Stimulated activated naive CD8-positive, alpha-beta T cell treated with anti-CD3 and anti-CD28 coated beads, Interleukin-15, Interleukin-2, amounts not matched to agents 100 ng/mL and 50 ng/mL, for 24 hours (primary cell): ENCODE data around the gene PEX6.
"Not testable (repeated sequence)": the region's sequence is repeated elsewhere in the genome, so short reads cannot be mapped to it uniquely, and the experiment has no call there.

Source experiments
- H3K27ac Mint-ChIP-seq: one replicate; pipeline ENCODE4 v1.8.0; 2021; ENCODE audit warnings: mild to moderate bottlenecking, mixed read lengths
- H3K27me3 Mint-ChIP-seq: one replicate; pipeline ENCODE4 v1.8.0; 2021; ENCODE audit warnings: mixed read lengths
- H3K36me3 Mint-ChIP-seq: one replicate; pipeline ENCODE4 v1.8.0; 2021; ENCODE audit warnings: low read depth, mixed read lengths
- H3K4me1 Mint-ChIP-seq: one replicate; pipeline ENCODE4 v1.8.0; 2021; ENCODE audit warnings: low read depth, mixed read lengths
- H3K4me3 Mint-ChIP-seq: one replicate; pipeline ENCODE4 v1.8.0; 2021; ENCODE audit warnings: mild to moderate bottlenecking, mixed read lengths
- H3K9me3 Mint-ChIP-seq: one replicate; pipeline ENCODE4 v1.8.0; 2021; ENCODE audit warnings: mixed read lengths

Gene PEX6

DNA sequence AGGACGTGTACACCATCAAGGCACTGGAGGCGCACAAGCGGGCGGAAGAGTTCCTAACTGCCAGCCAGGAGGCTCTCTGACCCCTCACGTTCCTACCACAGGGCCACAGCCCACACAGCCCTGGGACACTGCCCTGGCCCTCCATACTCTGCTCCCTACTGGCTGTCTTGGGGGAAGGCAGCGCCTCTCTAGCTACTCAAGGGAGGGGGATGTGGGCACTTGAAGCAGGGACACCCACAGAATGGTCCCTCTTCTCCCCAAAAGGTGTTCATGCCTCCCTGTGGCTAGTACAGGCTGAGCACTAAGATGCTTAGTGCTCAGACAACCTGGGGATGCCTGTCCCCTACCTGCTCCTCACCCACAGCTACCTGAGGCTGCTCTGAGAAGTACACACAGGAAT lies 32.2 kb upstream of the PEX6 start:
- H3K4me1 Mint-ChIP-seq = peaks cover 48% of the 10 kb centered on the region
- H3K4me3 Mint-ChIP-seq = no peak overlapping the region
- H3K9me3 Mint-ChIP-seq = no peaks in the 10 kb centered on the region
- peak overlapping the region; percentile 40 for H3K27ac Mint-ChIP-seq
- H3K36me3 Mint-ChIP-seq = peaks cover 60% of the 10 kb centered on the region
- no peaks in the 10 kb centered on the region for H3K27me3 Mint-ChIP-seq

- Mint-ChIP-seq H3K27me3 (no peaks in the 10 kb centered on the region), H3K4me1 (peaks cover 30% of the 10 kb centered on the region), H3K4me3 (no peak overlapping the region), H3K27ac (peak overlapping the region; percentile 36), H3K9me3 (no peaks in the 10 kb centered on the region), H3K36me3 (peaks cover 65% of the 10 kb centered on the region)
These were observed 30.1 kb upstream of the PEX6 start for GRCh38 chr6:43009124-43009523.

DNA sequence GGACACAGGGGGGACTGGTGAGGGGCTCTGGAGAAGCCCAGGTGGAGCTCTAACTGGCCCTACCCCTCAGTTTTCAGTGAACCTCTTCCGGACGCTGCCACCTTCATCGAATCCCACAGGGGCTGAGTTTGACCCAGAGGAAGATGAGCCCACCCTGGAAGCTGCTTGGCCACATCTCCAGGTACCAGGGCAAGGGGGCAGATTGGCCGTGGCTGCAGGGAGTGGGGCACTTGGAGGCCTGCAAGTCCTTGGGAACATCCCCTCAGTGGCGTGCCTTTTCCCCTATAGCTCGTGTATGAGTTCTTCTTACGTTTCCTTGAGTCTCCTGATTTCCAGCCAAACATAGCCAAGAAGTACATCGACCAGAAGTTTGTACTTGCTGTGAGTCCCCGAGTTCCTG lies 28.1 kb upstream of the PEX6 start:
- peaks cover 51% of the 10 kb centered on the region for H3K36me3 Mint-ChIP-seq
- H3K4me3 Mint-ChIP-seq = no peak overlapping the region
- no peaks in the 10 kb centered on the region for H3K27me3 Mint-ChIP-seq
- H3K27ac Mint-ChIP-seq = no peak overlapping the region
- H3K4me1 Mint-ChIP-seq = peaks cover 16% of the 10 kb centered on the region
- H3K9me3 Mint-ChIP-seq = no peaks in the 10 kb centered on the region

GRCh38 chr6:43006251-43006650 lies 27.3 kb upstream of the PEX6 start:
- Mint-ChIP-seq H3K4me3 (no peak overlapping the region), H3K27ac (no peak overlapping the region), H3K36me3 (peaks cover 42% of the 10 kb centered on the region), H3K9me3 (no peaks in the 10 kb centered on the region), H3K4me1 (peaks cover 7% of the 10 kb centered on the region), H3K27me3 (no peaks in the 10 kb centered on the region)

GRCh38 chr6:43005844-43006243 lies 26.9 kb upstream of the PEX6 start:
- no peak overlapping the region for H3K27ac Mint-ChIP-seq
- H3K36me3 Mint-ChIP-seq = peaks cover 40% of the 10 kb centered on the region

GRCh38 chr6:43001843-43002242 lies 22.9 kb upstream of the PEX6 start:
- Mint-ChIP-seq H3K9me3 (no peaks in the 10 kb centered on the region), H3K36me3 (peaks cover 10% of the 10 kb centered on the region), H3K27me3 (no peaks in the 10 kb centered on the region), H3K4me3 (no peak overlapping the region), H3K4me1 (no peaks in the 10 kb centered on the region), H3K27ac (no peak overlapping the region)

More at GRCh38 chr6:43005844-43006243, 26.9 kb upstream of the PEX6 start:
- peaks cover 4% of the 10 kb centered on the region for H3K4me1 Mint-ChIP-seq
- H3K27me3 Mint-ChIP-seq = no peaks in the 10 kb centered on the region
- no peaks in the 10 kb centered on the region for H3K9me3 Mint-ChIP-seq
- H3K4me3 Mint-ChIP-seq = no peak overlapping the region

- not testable (repeated sequence) for H3K9me3 Mint-ChIP-seq, H3K27ac Mint-ChIP-seq, H3K27me3 Mint-ChIP-seq, H3K4me1 Mint-ChIP-seq, H3K36me3 Mint-ChIP-seq, H3K4me3 Mint-ChIP-seq
These were observed 19.2 kb upstream of the PEX6 start for GRCh38 chr6:42998205-42998604.

- peaks cover 3% of the 10 kb centered on the region for H3K4me1 Mint-ChIP-seq
- no peaks in the 10 kb centered on the region for H3K9me3 Mint-ChIP-seq
- H3K27me3 Mint-ChIP-seq = no peaks in the 10 kb centered on the region
- H3K27ac Mint-ChIP-seq = peak overlapping the region; percentile 22
- H3K4me3 Mint-ChIP-seq = no peak overlapping the region
- peaks cover 4% of the 10 kb centered on the region for H3K36me3 Mint-ChIP-seq
These were observed 17.5 kb upstream of the PEX6 start for GRCh38 chr6:42996513-42996912.

- peaks cover 3% of the 10 kb centered on the region for H3K4me1 Mint-ChIP-seq
- no peak overlapping the region for H3K4me3 Mint-ChIP-seq
- H3K27me3 Mint-ChIP-seq = no peaks in the 10 kb centered on the region
- peaks cover 23% of the 10 kb centered on the region for H3K36me3 Mint-ChIP-seq
- no peaks in the 10 kb centered on the region for H3K9me3 Mint-ChIP-seq
- no peak overlapping the region for H3K27ac Mint-ChIP-seq
These were observed 14.5 kb upstream of the PEX6 start for GRCh38 chr6:42993445-42993844.

DNA sequence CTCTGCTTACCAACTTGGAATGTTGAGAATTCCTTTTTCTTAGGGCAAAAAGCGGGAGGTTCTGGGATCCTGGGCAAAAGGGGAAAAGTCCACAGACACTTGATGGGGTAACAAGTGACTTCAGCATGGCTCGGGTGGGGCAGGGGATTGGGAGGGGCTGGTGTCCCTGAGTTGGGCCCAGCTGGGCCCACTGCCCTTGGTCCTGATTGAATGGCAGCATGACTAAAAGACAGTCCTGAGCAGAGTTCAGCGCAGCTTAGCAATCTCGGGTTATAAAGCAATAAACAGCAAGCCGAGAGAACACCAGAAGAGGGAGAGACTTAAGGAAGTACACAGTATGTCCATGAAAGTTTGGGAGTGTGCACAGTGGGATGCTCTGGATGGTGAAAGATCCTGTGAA lies 10.9 kb upstream of the PEX6 start:
- peaks cover 31% of the 10 kb centered on the region for H3K4me1 Mint-ChIP-seq
- no peak overlapping the region for H3K4me3 Mint-ChIP-seq
- H3K27me3 Mint-ChIP-seq = no peaks in the 10 kb centered on the region
- H3K9me3 Mint-ChIP-seq = no peaks in the 10 kb centered on the region
- H3K27ac Mint-ChIP-seq = no peak overlapping the region
- peaks cover 34% of the 10 kb centered on the region for H3K36me3 Mint-ChIP-seq

GRCh38 chr6:42988486-42989020 lies 9.6 kb upstream of the PEX6 start:
- Mint-ChIP-seq H3K4me3 (no peak overlapping the region), H3K27me3 (no peaks in the 10 kb centered on the region), H3K9me3 (no peaks in the 10 kb centered on the region), H3K27ac (no peak overlapping the region), H3K4me1 (peaks cover 35% of the 10 kb centered on the region), H3K36me3 (peaks cover 34% of the 10 kb centered on the region)

DNA sequence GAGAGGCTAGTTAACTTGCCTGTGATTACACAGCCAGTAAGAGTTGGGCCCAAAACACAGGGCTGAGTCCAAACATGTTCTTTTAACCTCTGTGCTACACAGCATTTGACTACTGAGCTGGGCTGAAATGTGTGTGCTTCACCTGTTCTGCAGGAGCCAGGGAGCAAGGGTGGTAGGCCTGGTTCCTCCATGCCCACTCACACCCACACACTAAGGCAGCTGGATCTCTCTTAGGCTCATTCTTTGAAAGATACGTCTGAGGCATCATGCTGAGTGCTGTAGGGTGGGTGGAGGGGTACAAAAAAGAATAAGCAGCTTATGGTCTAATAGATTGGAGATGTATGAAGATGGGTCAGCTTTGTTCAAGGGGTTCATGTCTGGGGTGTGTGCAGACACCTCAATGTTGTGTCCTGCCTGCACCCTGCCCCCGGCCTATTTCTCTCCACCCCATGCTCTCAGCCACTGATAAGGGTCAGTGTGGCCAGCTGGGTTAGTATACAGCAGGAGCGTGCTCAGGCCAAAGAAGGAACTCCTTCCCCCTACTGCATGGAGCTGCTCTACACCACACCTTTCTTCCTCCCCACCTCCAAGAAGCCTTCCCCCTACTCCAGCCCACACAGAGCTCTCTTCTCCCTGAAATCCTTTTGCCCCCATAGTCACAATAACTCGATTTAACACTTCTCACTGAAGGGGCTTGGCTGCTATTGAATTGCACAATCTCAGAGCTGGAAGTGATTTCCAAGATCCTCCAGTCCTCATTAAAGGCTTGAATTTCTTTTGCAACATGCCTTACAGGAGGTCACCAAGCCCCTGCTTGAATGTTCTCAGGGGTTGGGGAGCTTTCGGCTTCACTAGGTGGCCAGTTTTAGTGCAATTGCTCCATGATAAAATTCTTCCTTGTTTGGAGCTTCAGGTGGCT lies 8.8 kb upstream of the PEX6 start:
- no peak overlapping the region for H3K27ac Mint-ChIP-seq
- H3K4me3 Mint-ChIP-seq = no peak overlapping the region
- H3K36me3 Mint-ChIP-seq = peaks cover 34% of the 10 kb centered on the region
- no peaks in the 10 kb centered on the region for H3K9me3 Mint-ChIP-seq
- H3K27me3 Mint-ChIP-seq = no peaks in the 10 kb centered on the region
- H3K4me1 Mint-ChIP-seq = peaks cover 35% of the 10 kb centered on the region

GRCh38 chr6:42984924-42985475 lies 6.0 kb upstream of the PEX6 start:
- Mint-ChIP-seq H3K36me3 (peaks cover 23% of the 10 kb centered on the region), H3K9me3 (no peaks in the 10 kb centered on the region), H3K4me1 (peaks cover 47% of the 10 kb centered on the region), H3K27me3 (no peaks in the 10 kb centered on the region), H3K4me3 (peak overlapping the region; percentile 90), H3K27ac (peak overlapping the region; percentile 80)

GRCh38 chr6:42984001-42984923 lies 5.3 kb upstream of the PEX6 start, which contains the start of gene PPP2R5D:
Gene PPP2R5D, plus strand, starts transcription at chr6:42984570. Its CDS starts 108 bp downstream, at chr6:42984678.
- H3K4me3 Mint-ChIP-seq = peak within 1 kb of the TSS; percentile 90
- peaks cover 54% of the 10 kb centered on the region for H3K4me1 Mint-ChIP-seq
- no peaks in the 10 kb centered on the region for H3K9me3 Mint-ChIP-seq
- peaks cover 16% of the 10 kb centered on the region for H3K36me3 Mint-ChIP-seq
- peak within 1 kb of the TSS; percentile 87 for H3K27ac Mint-ChIP-seq
- H3K27me3 Mint-ChIP-seq = no peaks in the 10 kb centered on the region
